Measurements from ENCODE around the gene FBXO34. TPM values are rescaled to one million over a fixed set of nuclear protein-coding genes. Genes with fewer than 3 reads are reported as not detected.

FBXO34 gene
- total RNA-seq, 1 experiment from 2014 or later = 13.9 TPM

DNA sequence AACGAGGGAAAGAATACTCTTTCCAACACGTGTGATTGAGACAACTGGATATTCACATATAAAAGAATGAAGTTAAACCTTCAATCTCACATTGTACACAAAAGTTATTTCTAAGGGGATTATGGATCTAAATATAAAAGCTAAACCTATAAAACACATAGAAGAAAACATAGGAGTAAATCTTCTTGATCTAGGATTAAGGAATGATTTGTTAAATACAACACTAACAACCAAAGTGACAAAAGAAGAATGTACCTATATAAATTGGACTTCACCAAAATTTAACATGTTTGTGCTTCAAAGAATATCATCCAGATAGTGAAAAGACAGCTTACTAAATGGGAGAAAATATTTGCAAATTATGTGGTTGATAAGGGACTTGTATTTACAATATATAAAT lies 43.0 kb upstream of the FBXO34 start:
- no peak for DNase-seq (ENCODE audit: low spot score)
- ChIA-PET CTCF (no interaction called here), POLR2A (no interaction called here)
- peaks cover 26% of the 10 kb centered on the region for H3K9me3 Mint-ChIP-seq
- H3K4me1 Mint-ChIP-seq = no peaks in the 10 kb centered on the region
- no peak for TF ChIP-seq FOXP4 (CRISPR knock-in tag; IDR thresholded peaks at IDR 0.05)
- no peak for TF ChIP-seq IRF2 (CRISPR knock-in tag; IDR thresholded peaks at IDR 0.05; ENCODE audit: borderline replicate concordance, low read depth)
- TF ChIP-seq ZNF416 (CRISPR knock-in tag; IDR thresholded peaks at IDR 0.05) = no peak
- no peak for TF ChIP-seq USF2 (CRISPR knock-in tag; IDR thresholded peaks at IDR 0.05)
- no peak overlapping the region for H3K4me3 Mint-ChIP-seq
- no peaks in the 10 kb centered on the region for H3K27me3 Mint-ChIP-seq (ENCODE audit: low read depth)
- no peak for ATAC-seq
- H3K36me3 Mint-ChIP-seq = no peaks in the 10 kb centered on the region
- H3K27ac Mint-ChIP-seq = no peak overlapping the region

DNA sequence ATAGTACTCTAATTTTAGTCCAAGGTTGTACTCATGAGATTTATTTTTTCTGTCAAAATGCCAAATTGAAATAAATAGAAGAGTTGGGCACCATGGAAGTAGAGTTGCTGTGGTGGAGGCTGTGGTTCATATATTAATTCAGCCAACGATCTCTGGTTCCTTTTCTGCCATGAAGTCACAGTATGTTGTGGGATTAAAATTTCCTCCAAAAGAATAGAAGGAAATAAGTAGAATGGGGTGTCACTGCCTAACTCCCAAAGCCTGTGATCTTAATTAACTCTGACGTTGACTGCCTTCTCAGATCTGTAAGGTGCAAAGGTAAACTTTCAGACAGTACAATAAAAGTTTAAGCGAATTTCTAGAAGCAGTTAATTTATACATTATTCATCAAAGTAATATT lies 37.6 kb upstream of the FBXO34 start:
- ATAC-seq (no peak), DNase-seq (ENCODE audit: low spot score) (no peak)
- Mint-ChIP-seq H3K4me1 (no peaks in the 10 kb centered on the region), H3K9me3 (no peaks in the 10 kb centered on the region), H3K27ac (no peak overlapping the region), H3K4me3 (no peak overlapping the region), H3K27me3 (ENCODE audit: low read depth) (peaks cover 11% of the 10 kb centered on the region), H3K36me3 (no peaks in the 10 kb centered on the region)
- CTCF ChIA-PET = no interaction called here
- TF ChIP-seq ZNF671 (CRISPR knock-in tag; IDR thresholded peaks at IDR 0.05) (no peak), NFATC4 (CRISPR knock-in tag; IDR thresholded peaks at IDR 0.05) (no peak), RORB (CRISPR knock-in tag; IDR thresholded peaks at IDR 0.05) (no peak), NR2C2 (CRISPR knock-in tag; IDR thresholded peaks at IDR 0.05) (no peak), FOXP4 (CRISPR knock-in tag; IDR thresholded peaks at IDR 0.05) (no peak), GABPB1 (CRISPR knock-in tag; IDR thresholded peaks at IDR 0.05) (no peak), SMAD4 (CRISPR knock-in tag; IDR thresholded peaks at IDR 0.05) (no peak), CREB1 (CRISPR knock-in tag; IDR thresholded peaks at IDR 0.05) (no peak), NFE2L1 (CRISPR knock-in tag; IDR thresholded peaks at IDR 0.05) (no peak), RELA (CRISPR knock-in tag; IDR thresholded peaks at IDR 0.05; ENCODE audit: borderline replicate concordance) (no peak), ATF1 (CRISPR knock-in tag; IDR thresholded peaks at IDR 0.05) (no peak), HMGXB4 (CRISPR knock-in tag; IDR thresholded peaks at IDR 0.05) (no peak), PREB (CRISPR knock-in tag; IDR thresholded peaks at IDR 0.05; ENCODE audit: borderline replicate concordance) (no peak), ZNF396 (CRISPR knock-in tag; IDR thresholded peaks at IDR 0.05; ENCODE audit: borderline replicate concordance) (no peak), USF2 (CRISPR knock-in tag; IDR thresholded peaks at IDR 0.05) (no peak), OVOL2 (CRISPR knock-in tag; IDR thresholded peaks at IDR 0.05; ENCODE audit: borderline replicate concordance) (no peak)
- TF ChIP-seq, protein P1, sequence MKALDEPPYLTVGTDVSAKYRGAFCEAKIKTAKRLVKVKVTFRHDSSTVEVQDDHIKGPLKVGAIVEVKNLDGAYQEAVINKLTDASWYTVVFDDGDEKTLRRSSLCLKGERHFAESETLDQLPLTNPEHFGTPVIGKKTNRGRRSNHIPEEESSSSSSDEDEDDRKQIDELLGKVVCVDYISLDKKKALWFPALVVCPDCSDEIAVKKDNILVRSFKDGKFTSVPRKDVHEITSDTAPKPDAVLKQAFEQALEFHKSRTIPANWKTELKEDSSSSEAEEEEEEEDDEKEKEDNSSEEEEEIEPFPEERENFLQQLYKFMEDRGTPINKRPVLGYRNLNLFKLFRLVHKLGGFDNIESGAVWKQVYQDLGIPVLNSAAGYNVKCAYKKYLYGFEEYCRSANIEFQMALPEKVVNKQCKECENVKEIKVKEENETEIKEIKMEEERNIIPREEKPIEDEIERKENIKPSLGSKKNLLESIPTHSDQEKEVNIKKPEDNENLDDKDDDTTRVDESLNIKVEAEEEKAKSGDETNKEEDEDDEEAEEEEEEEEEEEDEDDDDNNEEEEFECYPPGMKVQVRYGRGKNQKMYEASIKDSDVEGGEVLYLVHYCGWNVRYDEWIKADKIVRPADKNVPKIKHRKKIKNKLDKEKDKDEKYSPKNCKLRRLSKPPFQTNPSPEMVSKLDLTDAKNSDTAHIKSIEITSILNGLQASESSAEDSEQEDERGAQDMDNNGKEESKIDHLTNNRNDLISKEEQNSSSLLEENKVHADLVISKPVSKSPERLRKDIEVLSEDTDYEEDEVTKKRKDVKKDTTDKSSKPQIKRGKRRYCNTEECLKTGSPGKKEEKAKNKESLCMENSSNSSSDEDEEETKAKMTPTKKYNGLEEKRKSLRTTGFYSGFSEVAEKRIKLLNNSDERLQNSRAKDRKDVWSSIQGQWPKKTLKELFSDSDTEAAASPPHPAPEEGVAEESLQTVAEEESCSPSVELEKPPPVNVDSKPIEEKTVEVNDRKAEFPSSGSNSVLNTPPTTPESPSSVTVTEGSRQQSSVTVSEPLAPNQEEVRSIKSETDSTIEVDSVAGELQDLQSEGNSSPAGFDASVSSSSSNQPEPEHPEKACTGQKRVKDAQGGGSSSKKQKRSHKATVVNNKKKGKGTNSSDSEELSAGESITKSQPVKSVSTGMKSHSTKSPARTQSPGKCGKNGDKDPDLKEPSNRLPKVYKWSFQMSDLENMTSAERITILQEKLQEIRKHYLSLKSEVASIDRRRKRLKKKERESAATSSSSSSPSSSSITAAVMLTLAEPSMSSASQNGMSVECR (CRISPR knock-in tag; IDR thresholded peaks at IDR 0.05; ENCODE audit: borderline replicate concordance) = no peak
- POLR2A ChIA-PET = no interaction called here
